HepG2 (cell line): Measurements from ENCODE around the gene CSNK2B. TPM values are rescaled to one million over a fixed set of nuclear protein-coding genes. Genes with fewer than 3 reads are reported as not detected.

Experiments
- ARNTL ChIP-seq: sonication (generic); formaldehyde crosslinking; IDR thresholded peaks from 2 replicates; pipeline ENCODE4 v1.4.0; 2020; ENCODE audit warnings: mild to moderate bottlenecking, missing genetic modification reagents
- CTCF ChIP-seq: sonication (generic); formaldehyde crosslinking; IDR thresholded peaks from 2 replicates; pipeline ENCODE4 v1.5.0; 2020; ENCODE audit warnings: mild to moderate bottlenecking, missing genetic modification reagents, moderate library complexity
- HOXD1 ChIP-seq: sonication (generic); formaldehyde crosslinking; IDR thresholded peaks from 2 replicates; pipeline ENCODE4 v1.5.0; 2020; ENCODE audit warnings: missing genetic modification reagents
- MATR3 ChIP-seq: sonication (generic); formaldehyde crosslinking; IDR thresholded peaks from 2 replicates; pipeline ENCODE4 v1.4.0; 2020; ENCODE audit warnings: missing genetic modification reagents
- MEIS1 ChIP-seq: sonication (generic); formaldehyde crosslinking; IDR thresholded peaks from 2 replicates; pipeline ENCODE4 v1.9.0; 2021; ENCODE audit warnings: mild to moderate bottlenecking, missing genetic modification reagents, moderate library complexity, borderline replicate concordance
- MIXL1 ChIP-seq: IDR thresholded peaks from 2 replicates; pipeline ENCODE4 v1.6.1; 2016
- MTF2 ChIP-seq: sonication (generic); formaldehyde crosslinking; IDR thresholded peaks from 2 replicates; pipeline ENCODE4 v1.5.0; 2020; ENCODE audit warnings: missing genetic modification reagents, borderline replicate concordance
- NBN ChIP-seq: fragments of 450-650 bp; conservative IDR thresholded peaks from 2 replicates; pipeline ENCODE4 v1.6.1; 2017
- PITX1 ChIP-seq: sonication (generic); formaldehyde crosslinking; IDR thresholded peaks from 2 replicates; pipeline ENCODE4 v1.5.1; 2020; ENCODE audit warnings: mild to moderate bottlenecking, missing genetic modification reagents
- RFXANK ChIP-seq: IDR thresholded peaks from 2 replicates; pipeline ENCODE4 v1.6.1; 2016
- SAP130 ChIP-seq: IDR thresholded peaks from 2 replicates; pipeline ENCODE4 v1.6.1; 2016; ENCODE audit warnings: low read depth
- ZBTB21 ChIP-seq: sonication (generic); formaldehyde crosslinking; IDR thresholded peaks from 2 replicates; pipeline ENCODE4 v1.4.0; 2020; ENCODE audit warnings: missing genetic modification reagents
- ZBTB25 ChIP-seq: IDR thresholded peaks from 2 replicates; pipeline ENCODE4 v1.6.1; 2018; ENCODE audit warnings: missing genetic modification reagents
- ZFP90 ChIP-seq: sonication (generic); formaldehyde crosslinking; IDR thresholded peaks from 2 replicates; pipeline ENCODE4 v1.8.0; 2022; ENCODE audit warnings: missing genetic modification reagents, mild to moderate bottlenecking, inconsistent platforms, borderline replicate concordance
- ZKSCAN8 ChIP-seq: IDR thresholded peaks from 2 replicates; pipeline ENCODE4 v1.6.1; 2016; ENCODE audit warnings: borderline replicate concordance, missing genetic modification reagents, missing compliant biosample characterization
- ZNF644 ChIP-seq: IDR thresholded peaks from 2 replicates; pipeline ENCODE4 v1.6.1; 2016; ENCODE audit warnings: low read depth
- ZSCAN20 ChIP-seq: sonication (generic); formaldehyde crosslinking; IDR thresholded peaks from 2 replicates; pipeline ENCODE4 v1.4.0; 2020; ENCODE audit warnings: missing genetic modification reagents, mild to moderate bottlenecking, borderline replicate concordance
- polyA plus RNA-seq, 8 experiments: library from polyadenylated mRNA; depleted of rRNA in 3 of 8; stranded (reverse) in 7 of 8; unstranded in 1 of 8; fragments of >200 nt; fragmentation: Illumina TruSeq in 4 of 8; extraction: Trizol in 4 of 8; gene quantifications; 2 replicates each; pipeline versions ENCODE4 v1.2.1 to v1.2.3, GENCODE V29; 2011 to 2016; ENCODE audit warnings: low read depth in 4 of 8, missing spikeins in 1 of 8, mixed read lengths in 1 of 8; ENCODE audit not compliant: insufficient read depth in 1 of 8
- total RNA-seq, 5 experiments: library from RNA; depleted of rRNA; stranded (reverse); fragments of >200 nt; fragmentation: Illumina TruSeq; extraction: Trizol; gene quantifications; 2 replicates each; pipeline ENCODE4 v1.2.3, GENCODE V29; 2016; ENCODE audit warnings: low read depth in 1 of 5
- TF ChIP-seq, protein P1 (sequence below): sonication (generic); formaldehyde crosslinking; IDR thresholded peaks from 2 replicates; pipeline ENCODE4 v1.4.0; 2020; ENCODE audit warnings: missing genetic modification reagents, low read depth, mild to moderate bottlenecking, borderline replicate concordance
- TF ChIP-seq, protein P2 (sequence below): sonication (generic); formaldehyde crosslinking; IDR thresholded peaks from 2 replicates; pipeline ENCODE4 v1.8.0; 2022; ENCODE audit warnings: missing genetic modification reagents, mild to moderate bottlenecking, moderate library complexity, borderline replicate concordance
- TF ChIP-seq, protein P3 (sequence below): sonication (generic); formaldehyde crosslinking; IDR thresholded peaks from 2 replicates; pipeline ENCODE4 v1.8.1; 2023; ENCODE audit warnings: mild to moderate bottlenecking, missing genetic modification reagents
- TF ChIP-seq, protein P4 (sequence below): sonication (generic); formaldehyde crosslinking; IDR thresholded peaks from 2 replicates; pipeline ENCODE4 v1.8.0; 2022; ENCODE audit warnings: mild to moderate bottlenecking, missing genetic modification reagents, borderline replicate concordance

Gene CSNK2B
- total and polyA plus RNA-seq, 2 of the 13 experiments (the other 11 are each of a cell fraction or from before 2014, with no cell fraction given): 111 to 296 TPM

- TF ChIP-seq, protein P1, sequence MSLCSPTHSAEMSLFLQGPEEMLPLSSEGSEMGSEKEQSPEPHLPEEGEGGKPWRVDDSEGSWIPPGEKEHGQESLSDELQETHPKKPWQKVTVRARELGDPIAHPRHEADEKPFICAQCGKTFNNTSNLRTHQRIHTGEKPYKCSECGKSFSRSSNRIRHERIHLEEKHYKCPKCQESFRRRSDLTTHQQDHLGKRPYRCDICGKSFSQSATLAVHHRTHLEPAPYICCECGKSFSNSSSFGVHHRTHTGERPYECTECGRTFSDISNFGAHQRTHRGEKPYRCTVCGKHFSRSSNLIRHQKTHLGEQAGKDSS: 0 out of 2 replicates have a peak, but pooled peaks have one; percentile 20
- TF ChIP-seq ARNTL (CRISPR knock-in tag): no peak
- TF ChIP-seq NBN: no peak
- peak; percentile 58; the same call in 1 of the 2 replicates for TF ChIP-seq MIXL1 (CRISPR knock-in tag)
- no peak for TF ChIP-seq MTF2 (CRISPR knock-in tag)
- no peak for TF ChIP-seq MEIS1
- TF ChIP-seq SAP130: peak; percentile 70
- TF ChIP-seq ZKSCAN8 (CRISPR knock-in tag): no peak
- TF ChIP-seq, protein P2, sequence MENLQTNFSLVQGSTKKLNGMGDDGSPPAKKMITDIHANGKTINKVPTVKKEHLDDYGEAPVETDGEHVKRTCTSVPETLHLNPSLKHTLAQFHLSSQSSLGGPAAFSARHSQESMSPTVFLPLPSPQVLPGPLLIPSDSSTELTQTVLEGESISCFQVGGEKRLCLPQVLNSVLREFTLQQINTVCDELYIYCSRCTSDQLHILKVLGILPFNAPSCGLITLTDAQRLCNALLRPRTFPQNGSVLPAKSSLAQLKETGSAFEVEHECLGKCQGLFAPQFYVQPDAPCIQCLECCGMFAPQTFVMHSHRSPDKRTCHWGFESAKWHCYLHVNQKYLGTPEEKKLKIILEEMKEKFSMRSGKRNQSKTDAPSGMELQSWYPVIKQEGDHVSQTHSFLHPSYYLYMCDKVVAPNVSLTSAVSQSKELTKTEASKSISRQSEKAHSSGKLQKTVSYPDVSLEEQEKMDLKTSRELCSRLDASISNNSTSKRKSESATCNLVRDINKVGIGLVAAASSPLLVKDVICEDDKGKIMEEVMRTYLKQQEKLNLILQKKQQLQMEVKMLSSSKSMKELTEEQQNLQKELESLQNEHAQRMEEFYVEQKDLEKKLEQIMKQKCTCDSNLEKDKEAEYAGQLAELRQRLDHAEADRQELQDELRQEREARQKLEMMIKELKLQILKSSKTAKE (CRISPR knock-in tag): no peak
- TF ChIP-seq ZSCAN20 (CRISPR knock-in tag): no peak
- no peak for TF ChIP-seq ZBTB25 (CRISPR knock-in tag)
- TF ChIP-seq ZBTB21 (CRISPR knock-in tag): no peak
- no peak for TF ChIP-seq HOXD1 (CRISPR knock-in tag)
- TF ChIP-seq RFXANK: no peak
- no peak for TF ChIP-seq ZNF644 (CRISPR knock-in tag)
- 0 out of 2 replicates have a peak, but pooled peaks have one; percentile 62 for TF ChIP-seq PITX1
- no peak; the same call in 1 of the 2 replicates for TF ChIP-seq ZFP90 (CRISPR knock-in tag)
- peak; percentile 97 for TF ChIP-seq CTCF (CRISPR knock-in tag)
- no peak for TF ChIP-seq MATR3 (CRISPR knock-in tag)
- TF ChIP-seq, protein P3, sequence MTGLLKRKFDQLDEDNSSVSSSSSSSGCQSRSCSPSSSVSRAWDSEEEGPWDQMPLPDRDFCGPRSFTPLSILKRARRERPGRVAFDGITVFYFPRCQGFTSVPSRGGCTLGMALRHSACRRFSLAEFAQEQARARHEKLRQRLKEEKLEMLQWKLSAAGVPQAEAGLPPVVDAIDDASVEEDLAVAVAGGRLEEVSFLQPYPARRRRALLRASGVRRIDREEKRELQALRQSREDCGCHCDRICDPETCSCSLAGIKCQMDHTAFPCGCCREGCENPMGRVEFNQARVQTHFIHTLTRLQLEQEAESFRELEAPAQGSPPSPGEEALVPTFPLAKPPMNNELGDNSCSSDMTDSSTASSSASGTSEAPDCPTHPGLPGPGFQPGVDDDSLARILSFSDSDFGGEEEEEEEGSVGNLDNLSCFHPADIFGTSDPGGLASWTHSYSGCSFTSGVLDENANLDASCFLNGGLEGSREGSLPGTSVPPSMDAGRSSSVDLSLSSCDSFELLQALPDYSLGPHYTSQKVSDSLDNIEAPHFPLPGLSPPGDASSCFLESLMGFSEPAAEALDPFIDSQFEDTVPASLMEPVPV (CRISPR knock-in tag): 0 out of 2 replicates have a peak, but pooled peaks have one; percentile 15
- TF ChIP-seq, protein P4, sequence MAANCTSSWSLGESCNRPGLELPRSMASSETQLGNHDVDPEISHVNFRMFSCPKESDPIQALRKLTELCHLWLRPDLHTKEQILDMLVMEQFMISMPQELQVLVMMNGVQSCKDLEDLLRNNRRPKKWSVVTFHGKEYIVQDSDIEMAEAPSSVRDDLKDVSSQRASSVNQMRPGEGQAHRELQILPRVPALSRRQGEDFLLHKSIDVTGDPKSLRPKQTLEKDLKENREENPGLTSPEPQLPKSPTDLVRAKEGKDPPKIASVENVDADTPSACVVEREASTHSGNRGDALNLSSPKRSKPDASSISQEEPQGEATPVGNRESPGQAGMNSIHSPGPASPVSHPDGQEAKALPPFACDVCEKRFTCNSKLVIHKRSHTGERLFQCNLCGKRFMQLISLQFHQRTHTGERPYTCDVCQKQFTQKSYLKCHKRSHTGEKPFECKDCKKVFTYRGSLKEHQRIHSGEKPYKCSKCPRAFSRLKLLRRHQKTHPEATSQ: no peak
These were observed 14.6 kb downstream of the CSNK2B start, which contains the start of gene LY6G5C (continued) for GRCh38 chr6:31680226-31681134.
